Keratinocyte (primary cell): ENCODE results near the gene SORT1. TPM values are rescaled to one million over a fixed set of nuclear protein-coding genes. Genes with fewer than 3 reads are reported as not detected.

Experiments
- DNase-seq: peaks from one replicate; pipeline ENCODE4 v3.0.0-alpha.2; 2011; ENCODE audit warnings: low read depth, missing footprints, low spot score
- FAIRE-seq: peaks from 2 replicates; lab custom pipeline; 2011; peaks lifted over from hg19 to GRCh38; lab: Jason Lieb, UNC
- H2AFZ ChIP-seq: 2 replicates; pipeline ENCODE4 v1.6.0; 2012; ENCODE audit warnings: low read length, control low read depth, inconsistent platforms; ENCODE audit not compliant: control insufficient read depth
- H3K27ac ChIP-seq: 2 replicates; pipeline ENCODE4 v1.5.1; 2011; ENCODE audit warnings: low read length; ENCODE audit not compliant: control insufficient read depth, insufficient read depth
- H3K27me3 ChIP-seq: 3 replicates; pipeline ENCODE4 v1.6.0; 2011; ENCODE audit warnings: low read length; ENCODE audit not compliant: control insufficient read depth, insufficient read depth; ENCODE audit errors: extremely low read depth
- H3K36me3 ChIP-seq, 2 experiments: 2 replicates in 1 of 2; 3 replicates in 1 of 2; pipeline ENCODE4 v1.5.1; 2011; ENCODE audit warnings: low read length in 2 of 2, mild to moderate bottlenecking in 1 of 2; ENCODE audit not compliant: control insufficient read depth in 2 of 2, insufficient read depth in 2 of 2; ENCODE audit errors: extremely low read depth in 1 of 2
- H3K4me1 ChIP-seq: 3 replicates; pipeline ENCODE4 v1.5.1; 2011; ENCODE audit warnings: low read length; ENCODE audit not compliant: control insufficient read depth, insufficient read depth; ENCODE audit errors: extremely low read depth
- H3K4me2 ChIP-seq: 3 replicates; pipeline ENCODE4 v1.6.0; 2011; ENCODE audit warnings: low read depth, low read length; ENCODE audit not compliant: control insufficient read depth, insufficient read depth; ENCODE audit errors: extremely low read depth
- H3K4me3 ChIP-seq, 3 experiments: fragments of 200-600 bp in 1 of 3; sonication (generic) in 1 of 3; 2 replicates in 2 of 3; 3 replicates in 1 of 3; pipeline ENCODE4 v1.5.1; 2011 to 2016; ENCODE audit warnings: low read length in 3 of 3, mild to moderate bottlenecking in 3 of 3, control low read depth in 2 of 3, inconsistent platforms in 1 of 3, low read depth in 1 of 3, mixed read lengths in 1 of 3, mixed run types in 1 of 3, moderate library complexity in 1 of 3; ENCODE audit not compliant: control insufficient read depth in 2 of 3, insufficient read depth in 2 of 3; ENCODE audit errors: extremely low read depth in 1 of 3
- H3K79me2 ChIP-seq: 2 replicates; pipeline ENCODE4 v1.6.0; 2012; ENCODE audit warnings: low read length; ENCODE audit not compliant: control insufficient read depth, insufficient read depth
- H3K9ac ChIP-seq: 3 replicates; pipeline ENCODE4 v1.6.0; 2011; ENCODE audit warnings: low read length; ENCODE audit not compliant: control insufficient read depth, insufficient read depth; ENCODE audit errors: extremely low read depth
- H3K9me1 ChIP-seq: 3 replicates; pipeline ENCODE4 v1.6.0; 2011; ENCODE audit warnings: low read length; ENCODE audit not compliant: control insufficient read depth, insufficient read depth; ENCODE audit errors: extremely low read depth
- H3K9me3 ChIP-seq: 2 replicates; pipeline ENCODE4 v1.5.1; 2012; ENCODE audit warnings: low read depth, low read length; ENCODE audit not compliant: control insufficient read depth
- H4K20me1 ChIP-seq: 3 replicates; pipeline ENCODE4 v1.6.0; 2011; ENCODE audit warnings: low read length; ENCODE audit not compliant: control insufficient read depth, insufficient read depth; ENCODE audit errors: extremely low read depth
- EZH2 ChIP-seq: IDR thresholded peaks from one replicate; pipeline ENCODE4 v1.6.1; 2012; ENCODE audit warnings: inconsistent platforms, mild to moderate bottlenecking, low read length, moderate library complexity
- dilution Hi-C: fragments of 300-500 bp; cut with MboI; formaldehyde crosslinking; loops from one replicate; pipeline ENCODE4 v1.7.0; 2020; ENCODE audit warnings: low sequenced_read_pairs; ENCODE audit not compliant: extremely low pct_ligation_motif_present
- polyA plus RNA-seq, 5 experiments: library from polyadenylated mRNA; depleted of rRNA in 3 of 5; stranded (reverse) in 3 of 5; stranded (forward) in 1 of 5; unstranded in 1 of 5; fragments of >200 nt; gene quantifications; 1 replicate in 1 of 5; 2 replicates in 3 of 5; 3 replicates in 1 of 5; pipeline versions ENCODE4 v1.2.1 to v1.2.3, GENCODE V29; 2011 to 2012; ENCODE audit warnings: missing spikeins in 2 of 5, low read depth in 1 of 5, low replicate concordance in 1 of 5
- TF ChIP-seq, protein P1 (sequence below), 3 experiments: IDR thresholded peaks in 1 of 3; conservative IDR thresholded peaks in 1 of 3; optimal IDR thresholded peaks in 1 of 3; 2 replicates in 2 of 3; 3 replicates in 1 of 3; pipeline versions ENCODE3 to v1.5.1; 2011; ENCODE audit warnings: low read length in 3 of 3, mild to moderate bottlenecking in 3 of 3, moderate library complexity in 2 of 3, control low read depth in 1 of 3, inconsistent platforms in 1 of 3; ENCODE audit not compliant: insufficient read depth in 2 of 3; ENCODE audit errors: extremely low read depth in 1 of 3

Gene SORT1
- polyA plus RNA-seq, 1 donor (not counting 4 experiments of a cell fraction or from before 2014, with no cell fraction given): 1.6 TPM

DNA sequence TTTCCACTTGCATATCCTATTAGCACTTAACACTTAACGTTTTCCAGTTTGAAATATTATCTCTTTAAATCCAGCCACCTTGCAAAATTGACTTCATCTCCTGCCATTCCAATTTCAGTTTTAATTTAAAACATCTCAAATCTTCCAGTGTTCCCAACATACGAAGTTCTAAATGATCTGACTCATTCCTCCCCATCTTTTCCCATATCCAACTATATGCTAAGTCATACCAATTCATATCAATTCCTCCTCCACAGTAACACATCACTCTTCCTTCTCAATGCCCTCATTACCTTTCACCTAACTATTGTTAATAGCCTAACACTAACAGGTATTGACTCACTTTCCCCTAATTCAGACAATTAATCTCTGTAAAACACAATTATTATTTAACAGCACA, 25.8 kb upstream of the SORT1 start:
- TF ChIP-seq, protein P1, sequence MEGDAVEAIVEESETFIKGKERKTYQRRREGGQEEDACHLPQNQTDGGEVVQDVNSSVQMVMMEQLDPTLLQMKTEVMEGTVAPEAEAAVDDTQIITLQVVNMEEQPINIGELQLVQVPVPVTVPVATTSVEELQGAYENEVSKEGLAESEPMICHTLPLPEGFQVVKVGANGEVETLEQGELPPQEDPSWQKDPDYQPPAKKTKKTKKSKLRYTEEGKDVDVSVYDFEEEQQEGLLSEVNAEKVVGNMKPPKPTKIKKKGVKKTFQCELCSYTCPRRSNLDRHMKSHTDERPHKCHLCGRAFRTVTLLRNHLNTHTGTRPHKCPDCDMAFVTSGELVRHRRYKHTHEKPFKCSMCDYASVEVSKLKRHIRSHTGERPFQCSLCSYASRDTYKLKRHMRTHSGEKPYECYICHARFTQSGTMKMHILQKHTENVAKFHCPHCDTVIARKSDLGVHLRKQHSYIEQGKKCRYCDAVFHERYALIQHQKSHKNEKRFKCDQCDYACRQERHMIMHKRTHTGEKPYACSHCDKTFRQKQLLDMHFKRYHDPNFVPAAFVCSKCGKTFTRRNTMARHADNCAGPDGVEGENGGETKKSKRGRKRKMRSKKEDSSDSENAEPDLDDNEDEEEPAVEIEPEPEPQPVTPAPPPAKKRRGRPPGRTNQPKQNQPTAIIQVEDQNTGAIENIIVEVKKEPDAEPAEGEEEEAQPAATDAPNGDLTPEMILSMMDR (optimal IDR thresholded peaks at IDR 0.05 in 1 of 3, IDR thresholded peaks at IDR 0.05 in 1 of 3, conservative IDR thresholded peaks at IDR 0.05 in 1 of 3; ENCODE audit: extremely low read depth in 1 of 3, insufficient read depth in 2 of 3, low read length in 3 of 3): no peak
- TF ChIP-seq EZH2: no peak
- dilution Hi-C loops: no loop called here
- Histone ChIP-seq H2AFZ (no peak overlapping the region), H3K9me3 (no peaks in the 10 kb centered on the region), H3K9me1 (no peaks in the 10 kb centered on the region), H3K4me2 (no peak overlapping the region), H3K9ac (no peak overlapping the region), H3K27me3 (no peaks in the 10 kb centered on the region), H3K4me3 (no peak overlapping the region), H3K27ac (no peak overlapping the region), H3K36me3 (peaks cover 5 to 11% of the 10 kb centered on the region in 2 experiments), H3K4me1 (peaks cover 14% of the 10 kb centered on the region), H3K79me2 (peaks cover 68% of the 10 kb centered on the region), H4K20me1 (no peaks in the 10 kb centered on the region)
- FAIRE-seq (no peak), DNase-seq (no peak)

DNA sequence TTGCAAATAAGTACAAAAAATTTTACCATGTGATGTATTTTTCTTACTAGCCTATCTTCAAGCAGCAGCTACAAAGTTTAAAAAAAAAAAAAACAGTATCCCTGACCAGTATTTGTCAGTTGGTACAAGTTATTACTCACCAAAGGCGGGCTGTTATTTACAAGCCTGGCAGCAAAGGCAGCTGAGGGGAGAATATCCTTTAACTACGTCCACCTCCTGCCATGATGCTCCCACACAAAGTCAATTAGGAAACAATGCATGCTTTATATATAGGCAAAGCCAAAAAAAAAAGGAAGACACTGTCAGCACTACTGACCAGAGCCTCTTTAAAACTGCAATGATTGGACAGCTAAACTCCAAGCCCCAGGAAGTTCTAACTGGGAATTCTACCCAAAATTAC, 14.8 kb upstream of the SORT1 start:
- Histone ChIP-seq H3K9ac (no peak overlapping the region), H3K27ac (no peak overlapping the region), H3K36me3 (peaks cover 26 to 37% of the 10 kb centered on the region in 2 experiments), H3K27me3 (no peaks in the 10 kb centered on the region), H3K9me3 (no peaks in the 10 kb centered on the region), H3K4me1 (no peaks in the 10 kb centered on the region), H4K20me1 (peaks cover 4% of the 10 kb centered on the region), H3K4me2 (no peak overlapping the region), H2AFZ (no peak overlapping the region), H3K4me3 (no peak overlapping the region), H3K79me2 (peaks cover 32% of the 10 kb centered on the region), H3K9me1 (no peaks in the 10 kb centered on the region)
- TF ChIP-seq, protein P1 (optimal IDR thresholded peaks at IDR 0.05 in 1 of 3, IDR thresholded peaks at IDR 0.05 in 1 of 3, conservative IDR thresholded peaks at IDR 0.05 in 1 of 3; ENCODE audit: extremely low read depth in 1 of 3, insufficient read depth in 2 of 3, low read length in 3 of 3): no peak
- no peak for TF ChIP-seq EZH2
- DNase-seq (no peak), FAIRE-seq (no peak)
- dilution Hi-C loops: no loop called here
